ENCODE data around the gene BTK.

DNA sequence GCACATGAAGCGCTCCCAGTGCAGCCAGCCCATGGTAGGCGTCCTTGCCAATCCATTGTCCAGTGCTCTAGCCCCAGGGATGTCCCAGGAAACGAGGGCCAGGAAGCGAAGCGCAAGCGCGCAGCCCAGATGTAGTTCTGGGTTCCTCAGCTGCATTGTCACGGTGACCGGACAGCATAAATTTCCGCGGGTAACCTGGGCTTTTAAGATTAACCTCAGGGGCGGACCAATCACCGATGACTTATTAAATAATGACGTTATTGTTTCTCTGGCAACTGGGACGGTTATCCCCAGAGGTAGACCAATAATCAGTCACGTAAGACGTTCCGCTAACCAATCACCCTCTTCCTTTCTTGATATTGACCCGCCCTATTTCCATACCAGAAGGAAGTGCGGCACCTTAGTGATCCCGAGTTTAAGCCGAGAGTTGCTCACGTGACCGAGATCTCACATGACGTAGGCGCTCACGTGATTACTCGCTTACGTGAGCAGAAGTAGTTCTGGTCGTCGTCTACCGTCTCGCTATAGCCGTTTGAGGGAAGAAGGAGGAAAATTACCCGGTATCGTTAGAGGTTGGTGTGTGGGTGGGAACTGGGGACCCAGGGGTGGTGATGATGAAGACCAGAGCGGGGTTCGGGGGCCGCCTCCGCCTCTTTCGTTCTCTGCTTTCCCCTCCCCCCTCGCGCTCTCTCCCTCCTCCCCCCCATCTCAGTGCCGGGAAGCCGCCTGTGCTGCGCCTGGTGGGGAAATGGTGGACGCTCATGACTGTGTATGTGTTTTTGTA lies 21.9 kb upstream of the BTK start, which contains the start of the genes GLA and HNRNPH2:
- TF ChIP-seq RBBP5 (IDR thresholded peaks at IDR 0.05; ENCODE audit: borderline replicate concordance, insufficient read depth, low read length, poor library complexity, severe bottlenecking) (no peak), CREB1 (IDR thresholded peaks at IDR 0.05) (peak; percentile 91), CREB1 (CRISPR knock-in tag; IDR thresholded peaks at IDR 0.05) (peak; percentile 89), SIX5 (IDR thresholded peaks at IDR 0.05; ENCODE audit: borderline replicate concordance in 1 of 2, insufficient read depth in 1 of 2, low read depth in 1 of 2, low read length in 2 of 2) (no peak), PPARD (CRISPR knock-in tag; IDR thresholded peaks at IDR 0.05) (no peak), ZNF764 (CRISPR knock-in tag; IDR thresholded peaks at IDR 0.05; ENCODE audit: low read depth) (no peak), POLR2A (conservative IDR thresholded peaks at IDR 0.05) (peak; percentile 82), ZZZ3 (IDR thresholded peaks at IDR 0.05) (no peak), POLR2AphosphoS5 (IDR thresholded peaks at IDR 0.05; ENCODE audit: control insufficient read depth, insufficient read depth, low read depth, low read length) (peak; percentile 77), KDM4B (IDR thresholded peaks at IDR 0.05; ENCODE audit: borderline replicate concordance in 2 of 2, low read depth in 1 of 2) (no peak), KAT7 (CRISPR knock-in tag; IDR thresholded peaks at IDR 0.05; ENCODE audit: borderline replicate concordance) (no peak; the same call in 1 of the 2 replicates), ZNF274 (IDR thresholded peaks at IDR 0.05; ENCODE audit: borderline replicate concordance, low read depth, low read length) (no peak), LARP7 (IDR thresholded peaks at IDR 0.05) (no peak)
- TF ChIP-seq, protein P1, sequence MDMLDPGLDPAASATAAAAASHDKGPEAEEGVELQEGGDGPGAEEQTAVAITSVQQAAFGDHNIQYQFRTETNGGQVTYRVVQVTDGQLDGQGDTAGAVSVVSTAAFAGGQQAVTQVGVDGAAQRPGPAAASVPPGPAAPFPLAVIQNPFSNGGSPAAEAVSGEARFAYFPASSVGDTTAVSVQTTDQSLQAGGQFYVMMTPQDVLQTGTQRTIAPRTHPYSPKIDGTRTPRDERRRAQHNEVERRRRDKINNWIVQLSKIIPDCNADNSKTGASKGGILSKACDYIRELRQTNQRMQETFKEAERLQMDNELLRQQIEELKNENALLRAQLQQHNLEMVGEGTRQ (CRISPR knock-in tag; IDR thresholded peaks at IDR 0.05), result peak; percentile 98
